Stimulated activated CD4-positive, alpha-beta T cell treated with anti-CD3 and anti-CD28 coated beads, Interleukin-2, amount 100 ng/mL, for 24 hours (primary cell): ENCODE data around the gene RPTOR.

ENCODE experiments used
- DNase-seq, 2 donors: peaks; one replicate each; pipeline ENCODE4 v3.0.0-alpha.2; 2020

The RPTOR gene

GRCh38 chr17:80856863-80857755 lies 312.5 kb downstream of the RPTOR start:
- DNase-seq = no peak

DNA sequence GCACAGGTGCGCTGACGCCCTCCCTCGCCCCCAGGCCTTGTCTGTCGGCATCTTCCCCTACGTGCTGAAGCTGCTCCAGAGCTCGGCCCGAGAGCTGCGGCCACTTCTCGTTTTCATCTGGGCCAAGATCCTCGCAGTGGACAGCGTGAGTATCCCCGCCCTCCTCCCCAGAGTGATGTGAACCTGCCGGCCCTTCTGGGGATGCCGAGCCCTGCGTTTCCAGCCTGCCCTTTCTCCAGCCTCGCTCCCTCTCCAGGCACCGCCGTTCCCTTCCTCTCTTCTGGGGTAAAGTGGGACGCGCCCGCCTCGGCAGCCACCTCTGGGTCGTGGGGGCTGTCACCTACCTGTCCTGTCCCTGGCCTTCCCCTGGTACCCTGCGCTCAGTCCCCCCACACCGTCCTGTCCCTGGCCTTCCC lies 313.1 kb downstream of the RPTOR start:
- DNase-seq = no peak

DNA sequence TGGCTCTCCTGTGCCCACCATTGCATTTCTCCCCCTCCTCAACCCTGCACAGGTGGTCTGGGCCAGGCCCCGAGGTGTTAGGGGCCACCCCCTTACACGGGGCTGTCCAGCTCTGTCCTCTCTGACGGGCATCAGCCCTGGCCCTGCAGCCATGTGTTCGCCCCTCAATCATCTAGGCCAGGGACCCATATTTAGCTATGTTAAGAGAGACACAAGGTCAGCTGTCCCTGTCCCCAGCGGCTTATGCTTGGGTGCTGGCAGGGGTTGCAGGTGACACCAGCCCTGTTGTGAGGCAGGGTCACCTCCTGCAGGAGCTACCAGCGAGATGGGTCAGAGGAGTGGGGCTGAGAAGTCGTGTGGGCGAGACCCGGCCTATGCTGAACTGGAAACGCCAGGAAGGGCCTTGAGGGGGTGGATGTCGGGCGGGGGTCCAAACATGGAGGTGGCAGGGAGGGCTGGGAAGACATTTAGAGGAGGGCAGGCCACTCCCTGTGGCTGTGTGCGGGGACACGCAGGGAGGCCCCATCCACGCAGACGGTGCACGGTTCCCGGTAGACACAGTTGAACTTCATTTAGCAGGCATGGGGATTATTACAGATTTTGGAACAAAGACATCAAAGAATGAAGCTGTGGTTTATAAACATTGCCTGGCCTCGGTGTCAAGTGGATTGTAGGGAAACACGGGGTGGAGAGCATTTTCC lies 313.8 kb downstream of the RPTOR start:
- DNase-seq = no peak

- DNase-seq = no peak
Observed at GRCh38 chr17:80859002-80859941, 314.6 kb downstream of the RPTOR start.

- DNase-seq = no peak
Observed at GRCh38 chr17:80860101-80860671, 315.5 kb downstream of the RPTOR start.

DNA sequence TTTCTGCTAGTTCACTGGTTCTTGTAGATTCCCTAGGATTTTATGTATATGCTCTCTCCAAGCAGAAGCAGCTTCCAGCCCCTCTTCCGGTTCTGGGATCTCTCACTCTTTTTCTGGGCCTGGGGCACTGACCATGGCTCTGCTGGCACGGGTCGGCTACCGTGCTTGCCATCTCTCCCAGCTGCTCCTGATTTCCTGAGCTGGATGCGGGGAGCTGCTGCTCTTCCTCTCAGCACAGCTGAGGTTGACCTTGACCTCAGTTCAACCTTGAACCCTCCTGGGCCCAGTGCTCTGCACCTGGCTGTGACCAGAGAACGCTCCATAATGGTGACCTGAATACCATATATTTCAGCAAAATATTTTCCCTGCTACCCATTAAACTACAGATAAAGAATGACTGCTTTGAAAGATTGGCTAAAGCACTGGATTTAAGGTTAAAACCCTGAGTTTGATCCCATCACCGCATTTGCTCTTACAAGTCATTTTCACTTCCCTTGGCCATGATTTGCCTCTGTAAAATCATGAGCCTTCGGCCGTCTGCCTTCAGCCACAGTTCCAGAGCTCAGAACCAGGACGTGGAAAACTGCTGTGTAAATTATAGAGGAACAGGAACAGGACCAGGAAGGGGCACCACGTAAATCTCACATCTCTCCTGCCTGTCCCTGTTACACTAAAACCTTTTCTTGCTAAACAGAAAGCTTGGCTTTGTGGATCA lies 316.2 kb downstream of the RPTOR start:
- no peak for DNase-seq

GRCh38 chr17:80861418-80861815 lies 316.8 kb downstream of the RPTOR start:
- DNase-seq = no peak

DNA sequence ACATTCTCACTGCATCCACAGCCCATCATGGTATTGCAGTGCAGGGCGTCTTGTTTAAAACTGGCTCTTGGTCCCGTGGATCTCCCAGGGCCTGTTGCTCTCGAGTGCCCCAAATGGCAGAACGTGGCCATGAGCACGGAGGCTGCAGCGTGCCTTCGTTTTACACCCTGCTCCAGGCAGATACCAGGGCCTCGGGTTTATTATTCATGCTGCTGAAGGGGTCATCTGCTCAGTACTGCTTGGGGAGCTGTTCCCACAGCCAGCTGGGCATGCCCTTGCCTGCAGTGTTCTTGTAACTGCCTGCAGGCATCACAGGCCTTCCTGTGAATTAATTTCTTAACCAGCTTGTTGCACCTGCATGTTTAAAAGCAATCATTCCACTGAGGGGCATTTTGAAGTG lies 317.3 kb downstream of the RPTOR start:
- DNase-seq = peak; percentile 62 to 66

- no peak for DNase-seq
Observed at GRCh38 chr17:80862481-80862961, 317.9 kb downstream of the RPTOR start.

DNA sequence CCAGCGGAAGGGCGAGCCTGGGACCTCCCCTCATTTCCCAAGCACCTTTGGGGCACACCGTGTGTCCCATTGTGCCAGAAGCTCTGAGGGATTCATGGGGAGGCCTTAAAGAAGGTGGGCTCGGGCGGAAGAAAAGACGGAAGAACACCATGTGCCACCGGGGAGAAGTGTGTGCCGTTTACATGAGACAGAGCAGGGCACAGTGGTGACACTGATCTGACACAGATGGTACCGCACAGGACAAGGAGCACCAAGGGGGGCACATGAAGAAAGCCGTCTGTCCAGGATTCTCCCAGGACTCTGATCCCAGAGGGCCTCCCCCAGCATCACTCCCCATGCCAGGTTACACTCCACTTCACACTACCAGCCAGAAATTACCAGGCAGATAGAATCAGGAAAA lies 318.3 kb downstream of the RPTOR start:
- no peak for DNase-seq

- DNase-seq = no peak
Observed at GRCh38 chr17:80863626-80864025, 319.0 kb downstream of the RPTOR start.

GRCh38 chr17:80864751-80865150 lies 320.1 kb downstream of the RPTOR start:
- no peak for DNase-seq

GRCh38 chr17:80866050-80866793 lies 321.6 kb downstream of the RPTOR start:
- DNase-seq = peak; percentile 76 to 85

DNA sequence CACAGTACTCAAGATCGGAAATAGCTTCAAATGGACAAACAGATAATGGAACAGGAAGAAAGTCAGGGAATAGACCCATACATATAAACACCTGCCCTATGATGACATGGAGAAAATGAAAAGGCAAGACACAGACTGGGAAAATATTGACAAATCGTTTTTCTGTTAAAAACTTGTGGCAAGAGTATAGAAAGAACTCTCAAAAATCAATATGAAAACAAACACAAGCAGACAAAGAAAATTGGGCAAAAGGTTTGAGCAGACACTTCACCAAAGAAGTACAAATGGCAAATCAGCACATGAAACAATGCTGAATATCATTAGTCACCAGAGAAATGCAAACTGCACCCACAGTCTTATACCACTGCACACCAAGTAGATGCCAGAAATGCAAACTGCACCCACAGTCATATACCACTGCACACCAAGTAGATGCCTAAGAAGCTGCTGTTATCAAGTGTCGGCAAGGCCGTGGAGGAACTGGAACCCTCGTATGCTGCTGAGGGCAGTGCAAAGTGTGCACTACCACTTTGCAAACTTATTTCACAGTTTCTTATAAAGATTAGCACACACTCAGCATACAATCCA lies 323.5 kb downstream of the RPTOR start:
- no peak for DNase-seq

- no peak for DNase-seq
Observed at GRCh38 chr17:80869481-80870145, 325.0 kb downstream of the RPTOR start.

DNA sequence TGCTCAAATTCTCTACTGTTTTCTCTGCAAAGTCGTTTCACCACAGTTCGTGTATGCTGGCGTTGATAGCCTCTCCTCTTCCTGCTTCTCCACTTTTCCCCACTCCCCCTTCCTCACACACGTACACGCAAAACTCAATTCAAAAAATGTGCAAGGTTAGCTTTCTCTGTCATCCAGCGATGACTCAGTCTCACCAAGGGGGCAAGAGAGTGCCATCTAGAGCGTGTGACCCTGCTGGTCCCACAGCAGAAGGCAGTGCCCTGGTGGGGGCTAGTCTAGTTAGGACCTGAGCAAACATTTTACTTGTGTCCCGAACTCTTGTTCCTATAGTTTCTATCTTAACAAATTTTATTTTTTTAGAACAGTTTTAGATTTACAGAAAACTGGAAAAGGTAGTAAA lies 325.8 kb downstream of the RPTOR start:
- DNase-seq = peak in 1 of 2 donors; percentile 44

DNA sequence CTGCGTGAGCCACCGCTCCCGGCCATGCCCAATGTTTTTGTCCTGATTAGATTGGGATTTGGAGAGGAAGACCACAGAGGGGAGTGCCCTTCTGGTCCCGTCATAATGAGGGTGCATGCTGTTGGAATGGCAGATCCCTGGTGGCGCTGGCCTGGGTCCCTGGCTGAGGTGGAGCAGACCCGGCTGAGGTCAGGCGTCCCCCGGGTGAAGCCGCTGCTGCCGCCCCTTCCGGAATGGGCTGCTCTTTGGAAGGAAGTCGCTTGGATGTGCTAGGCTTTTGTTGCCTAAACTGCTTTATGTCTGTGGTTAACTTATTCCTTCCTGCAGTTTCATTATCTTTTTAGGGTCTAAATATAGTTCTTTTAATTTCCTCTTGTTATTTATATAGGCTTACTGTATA lies 326.7 kb downstream of the RPTOR start:
- no peak for DNase-seq

DNA sequence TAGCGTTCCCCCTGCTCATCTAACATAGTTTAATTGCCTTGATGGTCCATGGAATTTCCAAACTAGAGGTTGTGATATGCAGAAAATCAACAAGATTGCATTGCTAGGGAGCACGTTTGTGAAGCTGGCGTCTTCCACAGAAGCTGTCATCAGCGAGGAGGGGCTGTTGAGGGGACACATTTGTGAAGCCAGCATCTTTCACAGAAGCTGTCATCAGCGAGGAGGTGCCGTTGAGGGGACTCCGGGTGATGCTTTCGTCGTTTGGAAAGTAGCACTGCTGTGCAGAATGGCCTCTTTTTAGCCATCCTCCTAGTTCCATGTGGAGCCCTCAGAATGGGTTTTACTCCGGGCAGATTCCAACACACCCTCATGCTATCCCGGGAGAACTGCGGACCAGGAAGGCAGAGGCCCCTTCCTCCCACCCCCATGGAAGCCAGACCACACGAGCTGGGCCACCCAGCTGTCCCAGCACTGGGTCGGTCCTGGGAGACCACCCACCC lies 327.4 kb downstream of the RPTOR start:
- DNase-seq = no peak

DNA sequence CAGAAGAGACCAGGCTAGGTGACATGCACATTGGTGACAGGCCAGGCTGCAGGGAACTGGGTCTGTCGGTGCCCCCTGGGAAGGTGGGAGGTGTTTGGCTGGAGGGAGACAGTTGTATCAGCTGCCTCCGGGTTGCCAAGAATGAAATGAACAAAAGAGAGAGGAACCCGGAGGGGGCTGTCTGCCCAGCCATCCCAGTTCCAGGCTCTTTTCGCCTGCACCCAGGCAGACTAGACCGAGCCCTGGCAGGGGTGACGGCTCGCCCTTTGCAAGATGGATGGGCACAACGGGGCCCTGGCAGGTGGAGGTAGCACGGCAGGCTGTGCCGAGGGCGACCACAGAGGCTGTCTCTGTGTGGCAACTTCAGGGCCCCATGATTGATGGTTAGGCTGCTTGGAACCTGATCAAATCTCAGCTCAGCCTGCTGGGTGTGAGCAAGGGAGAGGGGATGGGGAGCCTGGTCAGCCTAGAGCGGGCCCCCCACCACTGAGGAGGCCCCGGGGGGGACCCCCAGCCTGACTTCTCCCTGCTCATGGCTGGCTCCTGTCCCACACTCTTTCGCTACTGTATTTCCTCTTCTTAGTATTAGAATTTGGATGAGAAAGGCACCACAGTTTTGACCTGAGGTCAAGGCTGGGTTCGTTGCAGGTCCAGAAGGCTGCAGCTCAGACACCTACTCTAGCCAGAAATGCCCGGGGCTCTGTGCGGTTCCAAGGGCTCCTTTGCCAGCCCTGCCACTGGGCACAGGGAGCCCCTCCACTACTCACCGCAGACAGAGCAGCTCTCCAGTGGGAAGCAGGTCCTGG lies 328.1 kb downstream of the RPTOR start:
- no peak for DNase-seq
